GM12878 (cell line): ENCODE results near the gene SSX2IP. TPM values are rescaled to one million over a fixed set of nuclear protein-coding genes. Genes with fewer than 3 reads are reported as not detected.

Source experiments
- ASH2L ChIP-seq: fragments of 300-600, 200-600 bp; sonication (generic); IDR thresholded peaks from 2 replicates; pipeline ENCODE4 v1.6.1; 2017; ENCODE audit warnings: low read depth, mild to moderate bottlenecking, borderline replicate concordance
- CBFB ChIP-seq: IDR thresholded peaks from 2 replicates; pipeline ENCODE4 v1.6.1; 2016; ENCODE audit warnings: antibody characterized with exemption, low read depth
- CHD4 ChIP-seq: fragments of 200-600 bp; sonication (generic); IDR thresholded peaks from 2 replicates; pipeline ENCODE4 v1.6.1; 2016; ENCODE audit warnings: mild to moderate bottlenecking
- HDAC6 ChIP-seq: fragments of 200-600 bp; sonication (generic); IDR thresholded peaks from one replicate; pipeline ENCODE4 v1.8.0; 2017; ENCODE audit warnings: antibody characterized with exemption; ENCODE audit not compliant: unreplicated experiment
- MXI1 ChIP-seq: fragments of 150-350 bp; IDR thresholded peaks from 2 replicates; pipeline ENCODE4 v1.6.1; 2011; ENCODE audit warnings: low read depth, mild to moderate bottlenecking, inconsistent platforms, low read length, improper control_type of control experiment
- NKRF ChIP-seq: fragments of 450-650 bp; conservative IDR thresholded peaks from 2 replicates; pipeline ENCODE4 v1.6.1; 2017; ENCODE audit warnings: mild to moderate bottlenecking, moderate library complexity
- POLR2AphosphoS2 ChIP-seq: IDR thresholded peaks from 2 replicates; pipeline ENCODE4 v1.6.1; 2011; ENCODE audit warnings: low read depth, mild to moderate bottlenecking, low read length, improper control_type of control experiment, moderate library complexity
- POU2F2 ChIP-seq: IDR thresholded peaks from 3 replicates; pipeline ENCODE4 v1.6.1; 2011; ENCODE audit warnings: low read depth, mild to moderate bottlenecking, low read length, borderline replicate concordance
- SMARCA5 ChIP-seq: fragments of 450-650 bp; IDR thresholded peaks from 2 replicates; pipeline ENCODE4 v1.6.1; 2017; ENCODE audit warnings: mild to moderate bottlenecking
- SRF ChIP-seq, 2 experiments: IDR thresholded peaks; 2 replicates each; pipeline ENCODE4 v1.6.1; 2011; ENCODE audit warnings: low read depth in 2 of 2, low read length in 2 of 2, mild to moderate bottlenecking in 1 of 2, moderate library complexity in 1 of 2
- SUZ12 ChIP-seq: fragments of 200-600 bp; sonication (generic); IDR thresholded peaks from one replicate; pipeline ENCODE4 v1.6.1; 2018; ENCODE audit warnings: antibody characterized with exemption, mild to moderate bottlenecking; ENCODE audit not compliant: unreplicated experiment
- TAF1 ChIP-seq: IDR thresholded peaks from 2 replicates; pipeline ENCODE4 v1.6.1; 2011; ENCODE audit warnings: mild to moderate bottlenecking, low read depth, low read length, borderline replicate concordance
- TBL1XR1 ChIP-seq: IDR thresholded peaks from 2 replicates; pipeline ENCODE4 v1.6.1; 2012; ENCODE audit warnings: low read depth, low read length, improper control_type of control experiment
- polyA plus RNA-seq, 11 experiments: library from polyadenylated mRNA; depleted of rRNA in 4 of 11; unstranded in 6 of 11; stranded (reverse) in 5 of 11; fragments of >200 nt; fragmentation: Nextera tagmentation in 4 of 11; fragmentation: Illumina TruSeq in 1 of 11; extraction: Ambion mirVana in 4 of 11; extraction: Trizol in 1 of 11; gene quantifications; 1 replicate in 1 of 11; 2 replicates in 10 of 11; pipeline versions ENCODE4 v1.2.1 to v1.2.3, GENCODE V29; 2011 to 2016; ENCODE audit warnings: inconsistent platforms in 2 of 11, missing spikeins in 2 of 11, low read depth in 1 of 11
- total RNA-seq, 4 experiments: library from RNA; depleted of rRNA in 3 of 4; stranded (reverse); fragments of >200 nt in 3 of 4; fragmentation: Illumina TruSeq in 1 of 4; extraction: Trizol in 1 of 4; gene quantifications; 2 replicates each; pipeline versions ENCODE4 v1.2.1 to v1.2.3, GENCODE V29; 2013 to 2021

Gene SSX2IP
- total and polyA plus RNA-seq, 10 of the 15 experiments (the other 5 are each of a cell fraction or from before 2014, with no cell fraction given) = 3.3 to 14.0 (median 10.4) TPM

DNA sequence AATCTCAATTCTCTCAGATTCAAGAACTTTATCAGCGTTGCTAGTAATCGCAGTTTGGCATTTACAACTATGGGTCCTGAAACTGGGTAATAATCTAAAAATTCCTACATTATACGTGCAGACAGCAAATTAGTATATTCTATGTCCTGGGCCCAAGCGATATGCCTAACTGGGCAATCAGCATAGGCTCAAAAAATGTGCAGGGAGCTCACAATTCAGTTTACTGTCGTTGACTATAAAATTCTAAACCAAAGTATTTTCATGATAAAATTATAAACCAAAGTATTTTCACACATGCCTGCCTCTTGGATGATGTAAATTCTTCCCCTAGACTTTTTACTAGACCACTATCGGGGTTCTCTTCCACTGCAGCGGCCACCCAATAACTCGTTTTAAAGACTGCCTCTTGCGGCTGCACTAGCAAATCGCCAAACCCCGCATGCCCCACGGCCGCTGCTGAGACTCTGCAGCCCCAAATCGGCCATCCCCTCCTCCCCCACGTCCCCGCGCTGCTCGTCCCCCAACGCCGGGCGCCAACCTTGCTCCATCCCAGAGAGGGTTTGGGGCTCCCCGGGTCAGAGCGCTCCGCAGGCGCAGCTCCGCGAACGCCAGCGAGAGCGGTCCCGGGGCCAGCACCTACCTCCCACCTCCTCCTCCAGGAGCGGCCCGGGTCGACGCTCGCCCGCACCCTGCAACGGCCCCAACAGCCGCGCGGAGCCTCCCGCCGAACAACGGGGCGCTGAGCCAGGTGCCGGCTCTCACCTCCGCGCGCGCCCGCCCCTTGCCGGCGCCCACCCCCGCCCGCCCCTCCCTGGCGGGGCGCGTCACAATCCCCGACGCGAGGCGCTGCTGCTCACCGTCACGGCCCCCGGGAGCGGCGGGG is 506 bp downstream of the SSX2IP start (continued):
- TF ChIP-seq TAF1 = 0 out of 2 replicates have a peak, but pooled peaks have one; percentile 12
- TF ChIP-seq HDAC6 = no peak
- TF ChIP-seq MXI1 = peak; percentile 40; the same call in 1 of the 2 replicates
- no peak for TF ChIP-seq CBFB
- TF ChIP-seq SUZ12 = no peak
- 0 out of 4 replicates have a peak, but pooled peaks of 1 of the 2 experiments have one; percentile 65 for TF ChIP-seq SRF (IDR thresholded peaks at IDR 0.05; ENCODE audit: low read depth in 2 of 2, low read length in 2 of 2)
- no peak for TF ChIP-seq NKRF
- 0 out of 2 replicates have a peak, but pooled peaks have one; percentile 43 for TF ChIP-seq SMARCA5
- no peak for TF ChIP-seq CHD4
- TF ChIP-seq TBL1XR1 = no peak
- TF ChIP-seq POLR2AphosphoS2 = no peak
- TF ChIP-seq POU2F2 = 0 out of 3 replicates have a peak, but pooled peaks have one; percentile 19
- TF ChIP-seq ASH2L = 0 out of 2 replicates have a peak, but pooled peaks have one; percentile 21
- TF ChIP-seq, all 136 proteins: peak for 11
